Caco-2 (cell line): ENCODE results near the gene LMAN1L. TPM values are rescaled to one million over a fixed set of nuclear protein-coding genes. Genes with fewer than 3 reads are reported as not detected.

ENCODE experiments used
- BruUV-seq: library from RNA; stranded (reverse); fragments of 400-500 nt; replicated peaks from 2 replicates; lab custom pipeline; 2021; lab: Mats Ljungman, UMichigan
- CTCF ChIA-PET: fragments of 300-600 bp; sonication (Branson Sonifier 250); formaldehyde crosslinking; loops from one replicate; lab custom pipeline; 2022; ENCODE audit warnings: antibody characterized with exemption; lab: Charles Lee
- POLR2A ChIA-PET: fragments of 300-600 bp; sonication (Branson Sonifier 250); formaldehyde crosslinking; loops from one replicate; lab custom pipeline; 2022; ENCODE audit warnings: antibody characterized with exemption; lab: Charles Lee
- DNase-seq, 2 experiments: peaks; one replicate each; pipeline versions ENCODE4 v3.0.0 to v3.0.0-alpha.2; 2020 to 2022
- H3K27me3 ChIP-seq: replicated peaks from 2 replicates; pipeline ENCODE4 v1.6.0; 2011; ENCODE audit warnings: low read length; ENCODE audit not compliant: control insufficient read depth, insufficient read depth
- H3K36me3 ChIP-seq: 2 replicates; pipeline ENCODE4 v1.5.1; 2011; ENCODE audit warnings: low read length; ENCODE audit not compliant: control insufficient read depth, insufficient read depth
- H3K4me1 ChIP-seq: fragments of 250-450 bp; sonication (Bioruptor Pico); 2 replicates; pipeline ENCODE4 v1.5.1; 2020; ENCODE audit warnings: mild to moderate bottlenecking
- H3K4me3 ChIP-seq: 2 replicates; pipeline ENCODE4 v1.5.1; 2011; ENCODE audit warnings: low read depth, mild to moderate bottlenecking, control low read depth, low read length
- H3K9me3 ChIP-seq: fragments of 250-450 bp; sonication (Bioruptor Pico); 2 replicates; pipeline ENCODE4 v1.5.1; 2020; ENCODE audit warnings: mild to moderate bottlenecking, moderate library complexity
- H3K27ac Mint-ChIP-seq: one replicate; pipeline ENCODE4 v1.8.0; 2022; ENCODE audit warnings: mixed read lengths; ENCODE audit not compliant: unreplicated experiment
- H3K27me3 Mint-ChIP-seq: one replicate; pipeline ENCODE4 v1.8.0; 2022; ENCODE audit warnings: mixed read lengths; ENCODE audit not compliant: insufficient read depth, unreplicated experiment
- H3K36me3 Mint-ChIP-seq: one replicate; pipeline ENCODE4 v1.8.0; 2022; ENCODE audit warnings: mild to moderate bottlenecking, mixed read lengths; ENCODE audit not compliant: insufficient read depth, unreplicated experiment
- H3K4me1 Mint-ChIP-seq: one replicate; pipeline ENCODE4 v1.8.0; 2022; ENCODE audit warnings: low read depth, mixed read lengths; ENCODE audit not compliant: unreplicated experiment
- H3K4me3 Mint-ChIP-seq: one replicate; pipeline ENCODE4 v1.8.0; 2022; ENCODE audit warnings: mild to moderate bottlenecking, moderate library complexity, mixed read lengths; ENCODE audit not compliant: unreplicated experiment
- H3K9me3 Mint-ChIP-seq: one replicate; pipeline ENCODE4 v1.8.0; 2022; ENCODE audit warnings: mixed read lengths; ENCODE audit not compliant: unreplicated experiment
- CTCF ChIP-seq, 2 experiments: fragments of 200-600 bp in 1 of 2; IDR thresholded peaks; 1 replicate in 1 of 2; 2 replicates in 1 of 2; pipeline versions ENCODE4 v1.5.1 to v1.8.0; 2011 to 2022; ENCODE audit warnings: antibody characterized with exemption in 1 of 2, control low read depth in 1 of 2, inconsistent platforms in 1 of 2, low read depth in 1 of 2, low read length in 1 of 2, mild to moderate bottlenecking in 1 of 2, moderate library complexity in 1 of 2; ENCODE audit not compliant: insufficient read depth in 1 of 2, severe bottlenecking in 1 of 2, unreplicated experiment in 1 of 2
- intact Hi-C: fragments of 100-400 bp; cut with micrococcal nuclease; formaldehyde crosslinking; loops from one replicate; pipeline ENCODE4 v1.10.0; 2022; ENCODE audit not compliant: unreplicated experiment
- total RNA-seq: library from RNA; stranded (reverse); gene quantifications from 2 replicates; pipeline ENCODE4 v1.2.3, GENCODE V29; 2022

The LMAN1L gene
- total RNA-seq, 1 experiment from 2014 or later = not detected

- no peak overlapping the region for H3K27ac Mint-ChIP-seq
- POLR2A ChIA-PET = no interaction called here
- intact Hi-C loops = no loop called here
- no peaks in the 10 kb centered on the region; the same call in 1 of the 2 replicates for H3K27me3 ChIP-seq
- no peaks in the 10 kb centered on the region for H3K4me1 Mint-ChIP-seq
- H3K36me3 ChIP-seq = no peaks in the 10 kb centered on the region
- no peak overlapping the region for H3K4me3 ChIP-seq
- peaks cover 7% of the 10 kb centered on the region for H3K27me3 Mint-ChIP-seq
- H3K9me3 Mint-ChIP-seq = no peaks in the 10 kb centered on the region
- H3K9me3 ChIP-seq = no peaks in the 10 kb centered on the region
- DNase-seq = no peak
- H3K36me3 Mint-ChIP-seq = no peaks in the 10 kb centered on the region
- CTCF ChIA-PET = interaction anchor here (1.0 to 1.1 kb wide), 2 partner anchors 49 to 51 kb away, joined by 3 read pairs; no protein-coding TSS in a partner anchor
- H3K4me1 ChIP-seq = no peaks in the 10 kb centered on the region
- H3K4me3 Mint-ChIP-seq = no peak overlapping the region
- no TSS peak for BruUV-seq
- no peak for TF ChIP-seq CTCF (IDR thresholded peaks at IDR 0.05; ENCODE audit: insufficient read depth in 1 of 2, low read depth in 1 of 2, low read length in 1 of 2, severe bottlenecking in 1 of 2, unreplicated experiment in 1 of 2)
These were observed 7.4 kb downstream of the LMAN1L start for GRCh38 chr15:74820056-74820455.

- Mint-ChIP-seq H3K27ac (no peak overlapping the region), H3K4me3 (no peak overlapping the region), H3K4me1 (no peaks in the 10 kb centered on the region), H3K9me3 (no peaks in the 10 kb centered on the region), H3K27me3 (peaks cover 7% of the 10 kb centered on the region), H3K36me3 (no peaks in the 10 kb centered on the region)
- no peak for DNase-seq
- Histone ChIP-seq H3K27me3 (no peaks in the 10 kb centered on the region; the same call in 1 of the 2 replicates), H3K9me3 (no peaks in the 10 kb centered on the region), H3K4me1 (no peaks in the 10 kb centered on the region), H3K4me3 (no peak overlapping the region), H3K36me3 (no peaks in the 10 kb centered on the region)
- ChIA-PET POLR2A (interaction anchor here (0.5 to 0.6 kb wide), 2 partner anchors 25 to 88 kb away, joined by 3 to 5 read pairs; no protein-coding TSS in a partner anchor), CTCF (no interaction called here)
- no peak for TF ChIP-seq CTCF (IDR thresholded peaks at IDR 0.05; ENCODE audit: insufficient read depth in 1 of 2, low read depth in 1 of 2, low read length in 1 of 2, severe bottlenecking in 1 of 2, unreplicated experiment in 1 of 2)
- no TSS peak for BruUV-seq
- intact Hi-C loops = no loop called here
These were observed 8.6 kb downstream of the LMAN1L start for GRCh38 chr15:74821091-74821789.

- POLR2A ChIA-PET = no interaction called here
- H3K36me3 ChIP-seq = no peaks in the 10 kb centered on the region
- CTCF ChIA-PET = interaction anchor here (0.6 kb wide), 1 partner anchor 21 kb away, joined by 7 read pairs; no protein-coding TSS in a partner anchor
- H3K9me3 ChIP-seq = no peaks in the 10 kb centered on the region
- Mint-ChIP-seq H3K27ac (no peak overlapping the region), H3K4me1 (no peaks in the 10 kb centered on the region), H3K9me3 (no peaks in the 10 kb centered on the region), H3K36me3 (no peaks in the 10 kb centered on the region), H3K27me3 (peaks cover 7% of the 10 kb centered on the region), H3K4me3 (no peak overlapping the region)
- no peak for DNase-seq
- TF ChIP-seq CTCF (IDR thresholded peaks at IDR 0.05; ENCODE audit: insufficient read depth in 1 of 2, low read depth in 1 of 2, low read length in 1 of 2, severe bottlenecking in 1 of 2, unreplicated experiment in 1 of 2) = no peak
- no peaks in the 10 kb centered on the region; the same call in 1 of the 2 replicates for H3K27me3 ChIP-seq
- intact Hi-C loops = no loop called here
- BruUV-seq = no TSS peak
- H3K4me3 ChIP-seq = no peak overlapping the region
- H3K4me1 ChIP-seq = no peaks in the 10 kb centered on the region
These were observed 9.1 kb downstream of the LMAN1L start for GRCh38 chr15:74821790-74822158.
